Astrocyte (in vitro differentiated cells and primary cell): ENCODE data around the gene TEX52. TPM values are rescaled to one million over a fixed set of nuclear protein-coding genes. Genes with fewer than 3 reads are reported as not detected.
A peak's percentile ranks its signal among the peaks of the same experiment; 100 is the strongest.

Experiments
- DNase-seq: peaks from one replicate; pipeline ENCODE4 v3.0.0-alpha.2; 2010; ENCODE audit warnings: low read depth
- FAIRE-seq: peaks from 2 replicates; lab custom pipeline; 2011; peaks lifted over from hg19 to GRCh38; lab: Jason Lieb, UNC
- H2AFZ ChIP-seq: 2 replicates; pipeline ENCODE4 v1.6.0; 2012; ENCODE audit warnings: low read depth, low read length, inconsistent platforms
- H3K27ac ChIP-seq: 2 replicates; pipeline ENCODE4 v1.5.1; 2011; ENCODE audit warnings: low read depth, low read length, inconsistent platforms
- H3K27me3 ChIP-seq: 2 replicates; pipeline ENCODE4 v1.6.0; 2011; ENCODE audit warnings: low read length, inconsistent platforms; ENCODE audit not compliant: insufficient read depth
- H3K36me3 ChIP-seq: 2 replicates; pipeline ENCODE4 v1.5.1; 2011; ENCODE audit warnings: low read length, inconsistent platforms; ENCODE audit not compliant: insufficient read depth
- H3K4me1 ChIP-seq: 2 replicates; pipeline ENCODE4 v1.5.1; 2011; ENCODE audit warnings: low read length, inconsistent platforms; ENCODE audit not compliant: insufficient read depth
- H3K4me2 ChIP-seq: 2 replicates; pipeline ENCODE4 v1.6.0; 2012; ENCODE audit warnings: low read length, inconsistent platforms
- H3K4me3 ChIP-seq: 2 replicates; pipeline ENCODE4 v1.5.1; 2011; ENCODE audit warnings: low read depth, mild to moderate bottlenecking, low read length, inconsistent platforms; ENCODE audit not compliant: insufficient read depth
- H3K79me2 ChIP-seq: 2 replicates; pipeline ENCODE4 v1.6.0; 2012; ENCODE audit warnings: mild to moderate bottlenecking, low read length, inconsistent platforms; ENCODE audit not compliant: insufficient read depth
- H3K9ac ChIP-seq: 2 replicates; pipeline ENCODE4 v1.6.0; 2012; ENCODE audit warnings: mild to moderate bottlenecking, low read length, inconsistent platforms
- H3K9me3 ChIP-seq: 2 replicates; pipeline ENCODE4 v1.5.1; 2012; ENCODE audit warnings: low read depth, mild to moderate bottlenecking, low read length, inconsistent platforms; ENCODE audit not compliant: insufficient read depth
- H4K20me1 ChIP-seq: 2 replicates; pipeline ENCODE4 v1.6.0; 2012; ENCODE audit warnings: low read length, inconsistent platforms; ENCODE audit not compliant: insufficient read depth
- H3K27ac Mint-ChIP-seq: one replicate; pipeline ENCODE4 v1.8.0; 2021; ENCODE audit warnings: mild to moderate bottlenecking, mixed read lengths; ENCODE audit not compliant: unreplicated experiment
- H3K27me3 Mint-ChIP-seq: one replicate; pipeline ENCODE4 v1.8.0; 2021; ENCODE audit warnings: low read depth, mixed read lengths; ENCODE audit not compliant: unreplicated experiment
- H3K36me3 Mint-ChIP-seq: one replicate; pipeline ENCODE4 v1.8.0; 2021; ENCODE audit warnings: low read depth, mixed read lengths; ENCODE audit not compliant: unreplicated experiment
- H3K4me1 Mint-ChIP-seq: one replicate; pipeline ENCODE4 v1.8.0; 2021; ENCODE audit warnings: low read depth, mixed read lengths; ENCODE audit not compliant: unreplicated experiment
- H3K4me3 Mint-ChIP-seq: one replicate; pipeline ENCODE4 v1.8.0; 2021; ENCODE audit warnings: mild to moderate bottlenecking, moderate library complexity, mixed read lengths; ENCODE audit not compliant: unreplicated experiment
- H3K9me3 Mint-ChIP-seq: one replicate; pipeline ENCODE4 v1.8.0; 2021; ENCODE audit warnings: mild to moderate bottlenecking, mixed read lengths; ENCODE audit not compliant: unreplicated experiment
- EZH2 ChIP-seq: IDR thresholded peaks from 2 replicates; pipeline ENCODE4 v1.6.1; 2012; ENCODE audit warnings: mild to moderate bottlenecking, low read length, inconsistent platforms; ENCODE audit not compliant: insufficient read depth
- total RNA-seq: library from RNA; stranded (reverse); gene quantifications from 2 replicates; pipeline ENCODE4 v1.2.1, GENCODE V29; 2021
- TF ChIP-seq, protein P1 (sequence below): IDR thresholded peaks from 2 replicates; pipeline ENCODE4 v1.5.1; 2011; ENCODE audit warnings: low read depth, mild to moderate bottlenecking, inconsistent platforms, low read length, moderate library complexity; ENCODE audit not compliant: insufficient read depth

Gene TEX52
- total RNA-seq, 1 donor from 2014 or later, result not detected

DNA sequence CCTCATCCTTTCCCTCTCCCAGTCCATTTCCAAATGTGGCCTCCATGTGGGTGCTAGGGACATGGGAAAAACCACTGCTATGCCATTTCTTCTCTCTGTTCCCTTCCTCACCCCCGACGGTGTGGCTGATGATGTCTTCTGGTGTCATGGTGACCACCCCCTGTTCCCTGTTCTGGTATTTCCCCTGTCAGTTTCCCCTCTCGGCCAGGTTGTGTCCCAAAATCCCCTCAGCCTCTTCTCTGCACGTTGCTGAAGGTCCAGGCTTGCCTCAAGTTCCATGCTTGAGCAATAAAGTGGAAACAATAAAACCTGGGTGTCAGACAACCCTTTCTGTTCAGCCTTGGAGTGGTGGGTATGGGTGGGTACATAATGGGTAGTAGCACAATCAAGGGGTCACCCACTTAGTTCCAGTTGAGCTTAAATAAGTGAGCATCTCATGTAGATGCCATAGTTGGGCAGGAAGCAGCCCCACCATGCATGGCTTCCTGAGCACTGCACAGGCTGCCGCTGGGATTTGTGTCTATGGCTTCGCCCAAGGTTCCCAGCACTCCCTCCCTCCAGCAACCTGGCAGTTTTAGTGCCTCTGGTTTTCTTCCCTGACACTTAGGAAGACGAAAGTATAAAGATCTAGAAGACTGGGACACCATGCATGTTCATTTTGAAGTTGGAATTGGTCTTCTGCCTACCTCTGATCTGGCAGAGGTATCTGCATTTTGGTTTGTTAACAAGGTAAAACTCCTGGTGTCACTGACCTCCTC lies 53.0 kb downstream of the TEX52 start:
- H4K20me1 ChIP-seq, result peaks cover 10% of the 10 kb centered on the region
- H3K9ac ChIP-seq, result no peak overlapping the region
- peaks cover 23% of the 10 kb centered on the region for H3K4me1 Mint-ChIP-seq
- FAIRE-seq (no peak), DNase-seq (no peak)
- H3K36me3 ChIP-seq, result peaks cover 52% of the 10 kb centered on the region
- H3K4me3 ChIP-seq, result no peak overlapping the region
- TF ChIP-seq EZH2, result no peak
- TF ChIP-seq, protein P1, sequence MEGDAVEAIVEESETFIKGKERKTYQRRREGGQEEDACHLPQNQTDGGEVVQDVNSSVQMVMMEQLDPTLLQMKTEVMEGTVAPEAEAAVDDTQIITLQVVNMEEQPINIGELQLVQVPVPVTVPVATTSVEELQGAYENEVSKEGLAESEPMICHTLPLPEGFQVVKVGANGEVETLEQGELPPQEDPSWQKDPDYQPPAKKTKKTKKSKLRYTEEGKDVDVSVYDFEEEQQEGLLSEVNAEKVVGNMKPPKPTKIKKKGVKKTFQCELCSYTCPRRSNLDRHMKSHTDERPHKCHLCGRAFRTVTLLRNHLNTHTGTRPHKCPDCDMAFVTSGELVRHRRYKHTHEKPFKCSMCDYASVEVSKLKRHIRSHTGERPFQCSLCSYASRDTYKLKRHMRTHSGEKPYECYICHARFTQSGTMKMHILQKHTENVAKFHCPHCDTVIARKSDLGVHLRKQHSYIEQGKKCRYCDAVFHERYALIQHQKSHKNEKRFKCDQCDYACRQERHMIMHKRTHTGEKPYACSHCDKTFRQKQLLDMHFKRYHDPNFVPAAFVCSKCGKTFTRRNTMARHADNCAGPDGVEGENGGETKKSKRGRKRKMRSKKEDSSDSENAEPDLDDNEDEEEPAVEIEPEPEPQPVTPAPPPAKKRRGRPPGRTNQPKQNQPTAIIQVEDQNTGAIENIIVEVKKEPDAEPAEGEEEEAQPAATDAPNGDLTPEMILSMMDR, result no peak
- no peaks in the 10 kb centered on the region for H3K27me3 ChIP-seq
- peak overlapping the region; percentile 89 for H3K27ac Mint-ChIP-seq
- no peak overlapping the region for H2AFZ ChIP-seq
- H3K27me3 Mint-ChIP-seq, result no peaks in the 10 kb centered on the region
- H3K9me3 ChIP-seq, result no peaks in the 10 kb centered on the region
- H3K4me2 ChIP-seq, result peak overlapping the region; percentile 12
- H3K4me3 Mint-ChIP-seq, result peak overlapping the region; percentile 28
- H3K27ac ChIP-seq, result no peak overlapping the region
- peaks cover 27% of the 10 kb centered on the region for H3K36me3 Mint-ChIP-seq
- peaks cover 10% of the 10 kb centered on the region for H3K4me1 ChIP-seq
- no peaks in the 10 kb centered on the region for H3K9me3 Mint-ChIP-seq
- H3K79me2 ChIP-seq, result no peaks in the 10 kb centered on the region

DNA sequence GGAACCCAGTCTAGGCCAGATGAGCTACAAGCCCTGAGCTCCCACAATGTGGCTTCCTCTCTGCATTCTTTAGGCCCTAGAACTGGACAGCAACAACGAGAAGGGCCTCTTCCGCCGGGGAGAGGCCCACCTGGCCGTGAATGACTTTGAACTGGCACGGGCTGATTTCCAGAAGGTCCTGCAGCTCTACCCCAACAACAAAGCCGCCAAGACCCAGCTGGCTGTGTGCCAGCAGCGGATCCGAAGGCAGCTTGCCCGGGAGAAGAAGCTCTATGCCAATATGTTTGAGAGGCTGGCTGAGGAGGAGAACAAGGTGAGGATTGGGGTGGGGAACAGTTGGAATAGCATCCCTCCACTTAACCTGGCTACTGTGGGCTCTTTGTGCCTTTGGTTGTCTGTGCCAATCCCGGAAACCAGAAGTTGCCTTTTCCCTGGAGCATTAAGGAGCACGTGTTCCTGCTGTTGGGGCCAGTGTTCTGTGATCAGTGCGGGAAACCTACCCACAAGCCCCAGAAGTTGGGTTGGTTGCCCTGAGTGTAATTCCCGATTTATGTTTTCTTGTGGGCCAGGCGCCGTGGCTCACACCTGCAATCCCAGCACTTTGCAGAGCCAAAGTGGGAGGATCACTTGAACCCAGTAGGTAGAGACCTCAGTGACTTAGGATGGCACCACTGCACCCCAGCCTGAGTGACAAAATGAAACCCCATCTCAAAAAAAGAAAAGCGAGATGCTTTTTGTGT lies 55.6 kb downstream of the TEX52 start:
- Histone ChIP-seq H3K4me1 (peaks cover 15% of the 10 kb centered on the region), H3K27ac (no peak overlapping the region), H3K27me3 (no peaks in the 10 kb centered on the region), H4K20me1 (peaks cover 36% of the 10 kb centered on the region), H2AFZ (no peak overlapping the region), H3K9ac (no peak overlapping the region), H3K4me3 (no peak overlapping the region), H3K79me2 (peaks cover 19% of the 10 kb centered on the region), H3K4me2 (no peak overlapping the region), H3K36me3 (peaks cover 64% of the 10 kb centered on the region), H3K9me3 (no peaks in the 10 kb centered on the region)
- no peak overlapping the region for H3K27ac Mint-ChIP-seq
- H3K4me1 Mint-ChIP-seq, result peaks cover 25% of the 10 kb centered on the region
- DNase-seq, result no peak
- no peaks in the 10 kb centered on the region for H3K27me3 Mint-ChIP-seq
- no peaks in the 10 kb centered on the region for H3K9me3 Mint-ChIP-seq
- no peak for FAIRE-seq
- peaks cover 30% of the 10 kb centered on the region for H3K36me3 Mint-ChIP-seq
- TF ChIP-seq, protein P1, result no peak
- TF ChIP-seq EZH2, result no peak
- H3K4me3 Mint-ChIP-seq, result no peak overlapping the region
